Measurements from ENCODE around the gene SPINT3.

DNA sequence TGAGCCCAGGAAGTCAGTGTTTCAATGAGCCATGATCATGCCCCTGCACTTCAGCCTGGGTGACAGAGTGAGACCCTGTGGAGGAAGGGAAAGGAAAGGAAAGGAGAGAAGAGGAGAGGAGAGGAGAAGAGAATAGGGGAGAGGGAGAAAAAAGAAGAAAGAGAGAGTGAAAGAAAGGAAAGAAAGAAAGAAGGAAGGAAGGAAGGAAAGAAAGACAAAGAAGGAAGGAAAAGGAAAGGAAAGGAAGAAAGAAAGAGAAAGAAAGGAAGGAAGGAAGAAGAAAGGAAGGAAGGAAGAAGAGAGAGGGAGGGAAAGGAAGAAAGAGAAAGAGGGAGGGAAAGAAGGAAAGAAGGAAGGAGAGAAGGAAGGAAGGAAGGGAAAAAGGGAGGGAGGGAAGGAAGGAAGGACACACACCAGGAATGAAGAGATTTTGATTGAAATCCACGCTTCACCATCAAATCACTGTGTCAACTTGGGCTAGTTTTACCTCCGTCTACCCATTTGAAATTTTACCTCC is 49.4 kb upstream of the SPINT3 start:
- TF ChIP-seq EZH2 (optimal IDR thresholded peaks at IDR 0.05; ENCODE audit: low read depth, low read length) = no peak
- TF ChIP-seq, protein P1, sequence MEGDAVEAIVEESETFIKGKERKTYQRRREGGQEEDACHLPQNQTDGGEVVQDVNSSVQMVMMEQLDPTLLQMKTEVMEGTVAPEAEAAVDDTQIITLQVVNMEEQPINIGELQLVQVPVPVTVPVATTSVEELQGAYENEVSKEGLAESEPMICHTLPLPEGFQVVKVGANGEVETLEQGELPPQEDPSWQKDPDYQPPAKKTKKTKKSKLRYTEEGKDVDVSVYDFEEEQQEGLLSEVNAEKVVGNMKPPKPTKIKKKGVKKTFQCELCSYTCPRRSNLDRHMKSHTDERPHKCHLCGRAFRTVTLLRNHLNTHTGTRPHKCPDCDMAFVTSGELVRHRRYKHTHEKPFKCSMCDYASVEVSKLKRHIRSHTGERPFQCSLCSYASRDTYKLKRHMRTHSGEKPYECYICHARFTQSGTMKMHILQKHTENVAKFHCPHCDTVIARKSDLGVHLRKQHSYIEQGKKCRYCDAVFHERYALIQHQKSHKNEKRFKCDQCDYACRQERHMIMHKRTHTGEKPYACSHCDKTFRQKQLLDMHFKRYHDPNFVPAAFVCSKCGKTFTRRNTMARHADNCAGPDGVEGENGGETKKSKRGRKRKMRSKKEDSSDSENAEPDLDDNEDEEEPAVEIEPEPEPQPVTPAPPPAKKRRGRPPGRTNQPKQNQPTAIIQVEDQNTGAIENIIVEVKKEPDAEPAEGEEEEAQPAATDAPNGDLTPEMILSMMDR (IDR thresholded peaks at IDR 0.05; ENCODE audit: low read length) = no peak
- TF ChIP-seq EZH2phosphoT487 (IDR thresholded peaks at IDR 0.05; ENCODE audit: low read length) = no peak

All from MM.1S (cell line).